GM12878 (cell line): Measurements from ENCODE around the gene CTSH. TPM values are rescaled to one million over a fixed set of nuclear protein-coding genes. Genes with fewer than 3 reads are reported as not detected.

Source experiments
- ATAC-seq: fragments of 200-7000 bp; cut with Tn5 transposase; 3 replicates; pipeline ENCODE4 v1.9.1; 2020; ENCODE audit warnings: mild to moderate bottlenecking, moderate library complexity
- BruUV-seq: library from RNA; stranded (reverse); fragments of 400-500 nt; replicated peaks from 2 replicates; lab custom pipeline; 2021; lab: Mats Ljungman, UMichigan
- CTCF ChIA-PET: fragments of 300-600 bp; sonication (Branson Sonifier 250); formaldehyde crosslinking; extraction: SDS; loops from one replicate; lab custom pipeline; 2021; ENCODE audit warnings: inconsistent platforms; lab: Yijun Ruan, JAX
- POLR2A ChIA-PET: fragments of 350-600 bp; formaldehyde crosslinking; extraction: SDS; loops from one replicate; lab custom pipeline; 2021; ENCODE audit warnings: inconsistent platforms; lab: Charles Lee
- RAD21 ChIA-PET: fragments of 300-600 bp; sonication (Branson Sonifier 250); formaldehyde crosslinking; loops from one replicate; lab custom pipeline; 2023; ENCODE audit warnings: antibody characterized with exemption; ENCODE audit not compliant: unreplicated experiment; lab: Charles Lee
- SMC1A ChIA-PET: fragments of 300-600 bp; sonication (Branson Sonifier 250); formaldehyde crosslinking; loops from one replicate; lab custom pipeline; 2023; ENCODE audit not compliant: unreplicated experiment, uncharacterized antibody; lab: Charles Lee
- DNase-seq: peaks from one replicate; pipeline ENCODE4 v3.0.0-alpha.2; 2011; ENCODE audit warnings: low read depth, low spot score
- FAIRE-seq: peaks from 3 replicates; lab custom pipeline; 2011; peaks lifted over from hg19 to GRCh38; lab: Jason Lieb, UNC
- H2AFZ ChIP-seq: 2 replicates; pipeline ENCODE4 v1.6.0; 2011; ENCODE audit warnings: low read depth, low read length, control low read depth; ENCODE audit not compliant: control insufficient read depth
- H3K27ac ChIP-seq: 2 replicates; pipeline ENCODE4 v1.5.1; 2011; ENCODE audit warnings: control low read depth; ENCODE audit not compliant: control insufficient read depth, insufficient read depth
- H3K27me3 ChIP-seq, 2 experiments: replicated peaks in 1 of 2; 2 replicates each; pipeline versions ENCODE4 v1.6.0 to v1.6.1; 2011; ENCODE audit warnings: low read length in 1 of 2; ENCODE audit not compliant: control insufficient read depth in 2 of 2, insufficient read depth in 2 of 2
- H3K36me3 ChIP-seq, 2 experiments: 2 replicates each; pipeline ENCODE4 v1.5.1; 2011; ENCODE audit warnings: low read length in 1 of 2; ENCODE audit not compliant: control insufficient read depth in 2 of 2, insufficient read depth in 2 of 2
- H3K4me1 ChIP-seq: 2 replicates; pipeline ENCODE4 v1.6.1; 2011; ENCODE audit warnings: mild to moderate bottlenecking, low read length, moderate library complexity, mixed read lengths; ENCODE audit not compliant: control insufficient read depth, insufficient read depth
- H3K4me2 ChIP-seq: 2 replicates; pipeline ENCODE4 v1.6.0; 2011; ENCODE audit warnings: control low read depth; ENCODE audit not compliant: control insufficient read depth, insufficient read depth
- H3K4me3 ChIP-seq: fragments of 200-600 bp; sonication (generic); 2 replicates; pipeline ENCODE4 v1.5.1; 2016
- H3K79me2 ChIP-seq: 2 replicates; pipeline ENCODE4 v1.6.0; 2011; ENCODE audit warnings: low read length; ENCODE audit not compliant: control insufficient read depth, insufficient read depth
- H3K9ac ChIP-seq: 2 replicates; pipeline ENCODE4 v1.8.0; 2011; ENCODE audit warnings: low read length, control low read depth, mixed read lengths; ENCODE audit not compliant: control insufficient read depth, insufficient read depth
- H3K9me3 ChIP-seq: replicated peaks from 3 replicates; pipeline ENCODE4 v1.5.1; 2011; ENCODE audit warnings: mild to moderate bottlenecking, low read length; ENCODE audit not compliant: control insufficient read depth, insufficient read depth
- H4K20me1 ChIP-seq: 2 replicates; pipeline ENCODE4 v1.6.0; 2011; ENCODE audit not compliant: control insufficient read depth, insufficient read depth
- CUX1 ChIP-seq: IDR thresholded peaks from 2 replicates; pipeline ENCODE4 v1.6.1; 2012; ENCODE audit warnings: improper control_type of control experiment, low read depth, low read length; ENCODE audit not compliant: insufficient replicate concordance
- POLR2A ChIP-seq: IDR thresholded peaks from 2 replicates; pipeline ENCODE4 v1.6.1; 2011; ENCODE audit warnings: low read depth, mild to moderate bottlenecking, low read length
- POLR2AphosphoS5 ChIP-seq: IDR thresholded peaks from 2 replicates; pipeline ENCODE4 v1.6.1; 2011; ENCODE audit warnings: mild to moderate bottlenecking, low read length, inconsistent platforms
- WGBS: methylation state at CpG from one replicate; pipeline ENCODE4 v1.1.6; 2016; ENCODE audit warnings: low lambda C conversion rate; ENCODE audit not compliant: insufficient replicate concordance, insufficient coverage; ENCODE audit errors: missing lambda C conversion rate; 5-methylcytosine and 5-hydroxymethylcytosine counted together
- in situ Hi-C: fragments of 300-500 bp; cut with MboI; formaldehyde crosslinking; loops from 9 replicates; pipeline ENCODE4 v1.14.3; 2018; ENCODE audit warnings: mixed read lengths
- intact Hi-C: fragments of 100-400 bp; cut with micrococcal nuclease; formaldehyde crosslinking; loops from one replicate; pipeline ENCODE4 v1.14.2; 2022; ENCODE audit not compliant: unreplicated experiment
- polyA plus RNA-seq, 11 experiments: library from polyadenylated mRNA; depleted of rRNA in 4 of 11; unstranded in 6 of 11; stranded (reverse) in 5 of 11; fragments of >200 nt; fragmentation: Nextera tagmentation in 4 of 11; fragmentation: Illumina TruSeq in 1 of 11; extraction: Ambion mirVana in 4 of 11; extraction: Trizol in 1 of 11; gene quantifications; 1 replicate in 1 of 11; 2 replicates in 10 of 11; pipeline versions ENCODE4 v1.2.1 to v1.2.3, GENCODE V29; 2011 to 2016; ENCODE audit warnings: inconsistent platforms in 2 of 11, missing spikeins in 2 of 11, low read depth in 1 of 11
- total RNA-seq, 4 experiments: library from RNA; depleted of rRNA in 3 of 4; stranded (reverse); fragments of >200 nt in 3 of 4; fragmentation: Illumina TruSeq in 1 of 4; extraction: Trizol in 1 of 4; gene quantifications; 2 replicates each; pipeline versions ENCODE4 v1.2.1 to v1.2.3, GENCODE V29; 2013 to 2021

Gene CTSH
- total and polyA plus RNA-seq, 10 of the 15 experiments (the other 5 are each of a cell fraction or from before 2014, with no cell fraction given) = 30.2 to 1,212 (median 519) TPM

GRCh38 chr15:78921517-78921916 is 23.3 kb downstream of the CTSH start:
- no peak overlapping the region for H3K9ac ChIP-seq
- ChIA-PET SMC1A (interaction anchor here (0.7 to 3.9 kb wide), 8 partner anchors 9 to 263 kb away, joined by 3 to 13 read pairs (median 3); no protein-coding TSS in a partner anchor), RAD21 (interaction anchor here (1.0 to 2.2 kb wide), 2 partner anchors 58 to 79 kb away, joined by 3 to 5 read pairs; no protein-coding TSS in a partner anchor), CTCF (interaction anchor here (0.8 to 3.6 kb wide), 9 partner anchors 12 to 263 kb away, joined by 3 to 20 read pairs (median 5); no protein-coding TSS in a partner anchor), POLR2A (interaction anchor here (1.0 to 1.8 kb wide), 4 partner anchors 11 to 59 kb away, joined by 3 to 8 read pairs (median 4); no protein-coding TSS in a partner anchor)
- H2AFZ ChIP-seq = no peak overlapping the region
- no peaks in the 10 kb centered on the region for H3K9me3 ChIP-seq
- peak; percentile 68; the same call in 1 of the 2 replicates for TF ChIP-seq POLR2A
- no peak for TF ChIP-seq CUX1
- peak; percentile 53 for TF ChIP-seq POLR2AphosphoS5
- intact Hi-C loops = no loop called here
- H4K20me1 ChIP-seq = no peaks in the 10 kb centered on the region; the same call in 1 of the 2 replicates
- DNase-seq (no peak), ATAC-seq (peak; percentile 30), FAIRE-seq (no peak)
- H3K79me2 ChIP-seq = no peaks in the 10 kb centered on the region
- no peak overlapping the region for H3K27ac ChIP-seq
- BruUV-seq = TSS peak; percentile 15
- H3K4me2 ChIP-seq = no peak overlapping the region
- in situ Hi-C loops = no loop called here
- no peaks in the 10 kb centered on the region; the same call in 1 of the 2 replicates for H3K4me1 ChIP-seq
- peaks cover 32 to 49% of the 10 kb centered on the region in 2 experiments for H3K36me3 ChIP-seq
- WGBS = 67% methylated on average over 6 of the region's 6 CpGs
- H3K27me3 ChIP-seq = no peaks in the 10 kb centered on the region
- H3K4me3 ChIP-seq = no peak overlapping the region
